Endodermal cell (in vitro differentiated cells): ENCODE results near the gene SNX3. TPM values are rescaled to one million over a fixed set of nuclear protein-coding genes. Genes with fewer than 3 reads are reported as not detected.
"Not testable (repeated sequence)": the region's sequence is repeated elsewhere in the genome, so short reads cannot be mapped to it uniquely, and the experiment has no call there.

Experiments
- DNase-seq: peaks from one replicate; pipeline ENCODE4 v3.0.0-alpha.2; 2017
- H3K27ac ChIP-seq: 2 replicates; pipeline ENCODE4 v1.5.1; 2013; ENCODE audit warnings: mild to moderate bottlenecking, low read depth, low read length, moderate library complexity
- H3K27me3 ChIP-seq: 2 replicates; pipeline ENCODE4 v1.6.1; 2013; ENCODE audit warnings: mild to moderate bottlenecking, low read length, moderate library complexity; ENCODE audit not compliant: insufficient read depth, control insufficient read depth, poor library complexity, severe bottlenecking
- H3K36me3 ChIP-seq: 2 replicates; pipeline ENCODE4 v1.7.0; 2013; ENCODE audit warnings: mild to moderate bottlenecking, low read length, moderate library complexity; ENCODE audit not compliant: control insufficient read depth, insufficient read depth
- H3K4me1 ChIP-seq: one replicate; pipeline ENCODE4 v1.7.0; 2013; ENCODE audit warnings: low read length; ENCODE audit not compliant: control insufficient read depth, insufficient read depth
- H3K4me3 ChIP-seq: 2 replicates; pipeline ENCODE4 v1.5.1; 2013; ENCODE audit warnings: mild to moderate bottlenecking, low read length, moderate library complexity
- H3K9ac ChIP-seq: 2 replicates; pipeline ENCODE4 v1.6.1; 2013; ENCODE audit warnings: mild to moderate bottlenecking, low read length, moderate library complexity; ENCODE audit not compliant: poor library complexity, severe bottlenecking; ENCODE audit errors: extremely low read depth
- H3K9me3 ChIP-seq: 2 replicates; pipeline ENCODE4 v1.6.1; 2013; ENCODE audit warnings: mild to moderate bottlenecking, low read length, moderate library complexity; ENCODE audit not compliant: control insufficient read depth
- H3K27ac Mint-ChIP-seq: 2 replicates; pipeline ENCODE4 v1.8.0; 2020; ENCODE audit warnings: mixed read lengths
- H3K27me3 Mint-ChIP-seq: 2 replicates; pipeline ENCODE4 v1.8.0; 2021; ENCODE audit warnings: mild to moderate bottlenecking, mixed read lengths; ENCODE audit not compliant: insufficient read depth
- H3K36me3 Mint-ChIP-seq: 2 replicates; pipeline ENCODE4 v1.8.0; 2020; ENCODE audit warnings: low read depth, mixed read lengths
- H3K4me1 Mint-ChIP-seq: 2 replicates; pipeline ENCODE4 v1.8.0; 2020; ENCODE audit warnings: mixed read lengths
- H3K4me3 Mint-ChIP-seq: 2 replicates; pipeline ENCODE4 v1.8.0; 2020; ENCODE audit warnings: mild to moderate bottlenecking, moderate library complexity, mixed read lengths
- H3K9me3 Mint-ChIP-seq: 2 replicates; pipeline ENCODE4 v1.8.0; 2020; ENCODE audit warnings: mild to moderate bottlenecking, mixed read lengths
- WGBS, 2 experiments: methylation state at CpG; one replicate each; pipeline versions ENCODE4 v1.1.5 to v1.1.7; 2013; ENCODE audit warnings: missing lambda C conversion rate in 2 of 2, mixed read lengths in 1 of 2; ENCODE audit not compliant: insufficient coverage in 1 of 2, insufficient read length in 1 of 2; 5-methylcytosine and 5-hydroxymethylcytosine counted together
- long read RNA-seq, 4 experiments: library from polyadenylated mRNA in 2 of 4; library from RNA in 1 of 4; library from capped mRNA in 1 of 4; stranded (forward) in 3 of 4; unstranded in 1 of 4; transcript quantifications; one replicate each; pipeline ENCODE4 v2.0.0, GENCODE V29; 2020 to 2021; ENCODE audit warnings: inconsistent platforms in 1 of 4
- polyA plus RNA-seq, 2 experiments: library from polyadenylated mRNA; stranded (reverse); fragments of 50-300 nt; gene quantifications; one replicate each; pipeline ENCODE4 v1.2.3, GENCODE V29; 2013
- total RNA-seq, 2 donors: library from RNA; stranded (reverse); fragmentation: NEBNext Ultra II Directional in 1 of 2; extraction: Animal tissue kit (Norgen Biotek cat#: 25700) in 1 of 2; gene quantifications; 2 replicates in 1 of 2; 3 replicates in 1 of 2; pipeline ENCODE4 v1.2.1, GENCODE V29; 2021
- TF ChIP-seq, protein P1 (sequence below): fragments of 200-600 bp; sonication (generic); conservative IDR thresholded peaks from 2 replicates; pipeline ENCODE4 v1.5.0; 2021; ENCODE audit warnings: antibody characterized with exemption, mild to moderate bottlenecking

Gene SNX3
- 10 to 100 TPM; 79.2 TPM for total RNA-seq
- 98.8 TPM for polyA plus RNA-seq (2013, experiment 1 of 2)
- 105 TPM for polyA plus RNA-seq (2013, experiment 2 of 2)
- long read RNA-seq, experiment 1, transcript SNX3-201 (4 exons, 1,755 nt) = major isoform, 40 of 53 reads
- long read RNA-seq, experiment 1, partial matches to known transcripts = 6 of 53 reads
- long read RNA-seq, experiment 1, other reads (novel, unspliced or antisense) = 5 of 53 reads
- long read RNA-seq, experiment 2, transcript SNX3-202 (4 exons, 890 nt) = minor isoform, 10 of 109 reads
- long read RNA-seq, experiment 2, transcript SNX3-201 (4 exons, 1,755 nt) = major isoform, 97 of 109 reads
- long read RNA-seq, experiment 2, partial matches to known transcripts = 0 of 109 reads
- long read RNA-seq, experiment 2, other reads (novel, unspliced or antisense) = 2 of 109 reads
- long read RNA-seq, experiment 3, transcript SNX3-201 (4 exons, 1,755 nt) = major isoform, 61 of 64 reads
- long read RNA-seq, experiment 3, partial matches to known transcripts = 1 of 64 reads
- long read RNA-seq, experiment 3, other reads (novel, unspliced or antisense) = 1 of 64 reads
- long read RNA-seq, experiment 4, transcript SNX3-201 (4 exons, 1,755 nt) = major isoform, 38 of 41 reads
- long read RNA-seq, experiment 4, partial matches to known transcripts = 0 of 41 reads
- long read RNA-seq, experiment 4, other reads (novel, unspliced or antisense) = 1 of 41 reads

DNA sequence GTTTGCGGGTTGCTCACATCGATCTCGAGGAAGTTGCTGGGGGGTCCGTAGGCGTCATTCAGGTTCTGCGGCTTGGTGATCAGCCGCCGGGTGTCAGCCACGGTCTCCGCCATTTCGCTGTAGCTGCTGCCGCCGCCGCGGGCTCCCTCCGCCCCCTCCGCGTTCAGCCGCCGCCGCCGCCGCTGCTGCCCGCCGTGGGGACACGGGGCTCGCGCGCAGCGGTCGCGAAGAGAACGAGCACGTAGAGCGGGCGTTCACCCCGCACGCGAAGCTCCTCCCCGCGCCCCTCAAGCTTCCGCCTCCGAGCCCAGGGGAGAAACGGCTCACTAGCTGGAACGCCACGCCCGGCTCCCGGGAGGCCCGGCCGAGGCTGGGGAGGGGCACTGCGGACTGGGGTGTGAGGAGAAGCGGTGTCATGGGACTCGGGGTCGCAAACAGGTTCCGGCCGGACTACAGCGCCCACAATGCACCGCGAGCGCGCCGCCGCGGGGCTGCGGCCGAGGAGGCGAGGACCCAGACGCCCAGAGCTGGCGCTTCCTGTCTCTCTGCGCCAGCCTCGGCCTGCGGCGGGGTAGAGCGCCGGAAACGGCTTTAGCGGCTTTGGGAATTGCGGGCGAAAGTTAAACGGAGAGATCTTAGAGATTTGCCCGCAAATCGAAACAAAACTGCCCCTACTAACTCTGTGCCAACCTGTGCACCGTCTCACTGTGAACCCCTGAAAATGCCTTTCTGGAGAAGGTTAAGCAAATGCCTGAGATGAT, at the start of gene SNX3:
Gene SNX3, minus strand, starts transcription at position 232 of the 761 bp plus-strand sequence. Its CDS starts 119 bp downstream, at position 113.
- no peaks in the 10 kb centered on the region for H3K4me1 Mint-ChIP-seq
- peak within 1 kb of the TSS; percentile 95 for H3K27ac Mint-ChIP-seq
- Histone ChIP-seq H3K9ac (peak within 1 kb of the TSS; percentile 66), H3K27ac (peak within 1 kb of the TSS; percentile 88), H3K36me3 (peaks cover 4% of the 10 kb centered on the region), H3K4me1 (no peaks in the 10 kb centered on the region), H3K4me3 (peak within 1 kb of the TSS; percentile 80), H3K27me3 (no peaks in the 10 kb centered on the region), H3K9me3 (no peaks in the 10 kb centered on the region)
- TF ChIP-seq, protein P1, sequence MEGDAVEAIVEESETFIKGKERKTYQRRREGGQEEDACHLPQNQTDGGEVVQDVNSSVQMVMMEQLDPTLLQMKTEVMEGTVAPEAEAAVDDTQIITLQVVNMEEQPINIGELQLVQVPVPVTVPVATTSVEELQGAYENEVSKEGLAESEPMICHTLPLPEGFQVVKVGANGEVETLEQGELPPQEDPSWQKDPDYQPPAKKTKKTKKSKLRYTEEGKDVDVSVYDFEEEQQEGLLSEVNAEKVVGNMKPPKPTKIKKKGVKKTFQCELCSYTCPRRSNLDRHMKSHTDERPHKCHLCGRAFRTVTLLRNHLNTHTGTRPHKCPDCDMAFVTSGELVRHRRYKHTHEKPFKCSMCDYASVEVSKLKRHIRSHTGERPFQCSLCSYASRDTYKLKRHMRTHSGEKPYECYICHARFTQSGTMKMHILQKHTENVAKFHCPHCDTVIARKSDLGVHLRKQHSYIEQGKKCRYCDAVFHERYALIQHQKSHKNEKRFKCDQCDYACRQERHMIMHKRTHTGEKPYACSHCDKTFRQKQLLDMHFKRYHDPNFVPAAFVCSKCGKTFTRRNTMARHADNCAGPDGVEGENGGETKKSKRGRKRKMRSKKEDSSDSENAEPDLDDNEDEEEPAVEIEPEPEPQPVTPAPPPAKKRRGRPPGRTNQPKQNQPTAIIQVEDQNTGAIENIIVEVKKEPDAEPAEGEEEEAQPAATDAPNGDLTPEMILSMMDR = peak; percentile 10
- H3K36me3 Mint-ChIP-seq = no peaks in the 10 kb centered on the region
- peak; percentile 98 for DNase-seq
- no peaks in the 10 kb centered on the region for H3K9me3 Mint-ChIP-seq
- 0 to 1% methylated on average over 23 to 83 of the region's 83 CpGs for WGBS, 2 experiments
- peak within 1 kb of the TSS; percentile 67 for H3K4me3 Mint-ChIP-seq
- peaks cover 6% of the 10 kb centered on the region for H3K27me3 Mint-ChIP-seq

DNA sequence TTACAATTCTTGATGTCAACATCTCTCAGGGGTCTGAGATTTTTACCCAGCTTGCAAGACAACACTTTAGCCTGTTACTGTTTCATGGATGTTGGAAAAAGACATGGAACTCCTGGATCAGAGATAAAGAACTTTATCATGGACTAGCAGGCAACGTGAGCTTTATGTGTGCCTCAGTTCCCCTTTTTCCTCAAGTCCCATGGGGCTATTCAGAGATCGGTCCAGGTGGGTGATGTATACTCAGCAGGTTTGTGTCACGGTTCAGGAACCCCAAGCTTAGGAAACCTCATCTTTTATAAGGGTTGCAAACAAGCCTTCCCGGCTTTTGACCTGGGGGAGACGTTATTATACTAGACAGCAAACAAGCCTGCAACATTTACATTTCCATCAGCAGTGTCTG, 49.0 kb upstream of the SNX3 start:
- 93 to 96% methylated on average over 5 of the region's 5 CpGs for WGBS, 2 experiments
- H3K4me3 Mint-ChIP-seq = no peak overlapping the region
- Histone ChIP-seq H3K27me3 (no peaks in the 10 kb centered on the region), H3K36me3 (no peaks in the 10 kb centered on the region), H3K4me1 (no peaks in the 10 kb centered on the region), H3K27ac (no peak overlapping the region), H3K4me3 (no peak overlapping the region), H3K9ac (no peak overlapping the region), H3K9me3 (no peaks in the 10 kb centered on the region)
- no peak for DNase-seq
- H3K27ac Mint-ChIP-seq = no peak overlapping the region
- H3K9me3 Mint-ChIP-seq = no peaks in the 10 kb centered on the region
- H3K36me3 Mint-ChIP-seq = no peaks in the 10 kb centered on the region
- TF ChIP-seq, protein P1 = no peak
- peaks cover 3% of the 10 kb centered on the region for H3K4me1 Mint-ChIP-seq
- no peaks in the 10 kb centered on the region for H3K27me3 Mint-ChIP-seq

DNA sequence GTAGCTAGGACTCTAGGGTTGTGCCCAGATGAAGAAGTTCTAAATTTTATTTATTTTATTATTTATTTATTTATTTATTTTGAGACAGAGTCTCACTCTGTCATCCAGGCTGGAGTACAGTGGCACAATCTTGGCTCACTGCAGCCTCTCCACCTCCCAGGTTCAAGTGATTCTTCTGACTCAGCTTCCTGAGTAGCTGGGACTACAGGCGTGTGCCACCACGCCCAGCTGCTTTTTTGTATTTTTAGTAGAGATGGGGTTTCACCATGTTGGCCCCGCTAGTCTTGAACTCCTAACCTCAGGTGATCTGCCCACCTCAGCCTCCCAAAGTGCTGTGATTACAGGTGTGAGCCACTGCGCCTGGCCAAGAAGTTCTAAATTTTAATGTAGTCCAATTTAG, 47.8 kb upstream of the SNX3 start:
- not testable (repeated sequence) for H3K9me3 Mint-ChIP-seq, H3K4me3 ChIP-seq, H3K9ac ChIP-seq, H3K4me3 Mint-ChIP-seq, H3K27ac ChIP-seq, H3K4me1 ChIP-seq, H3K27ac Mint-ChIP-seq, H3K9me3 ChIP-seq, H3K27me3 ChIP-seq, H3K27me3 Mint-ChIP-seq, H3K36me3 Mint-ChIP-seq, H3K4me1 Mint-ChIP-seq, H3K36me3 ChIP-seq, DNase-seq
- 97 to 100% methylated on average over 1 to 4 of the region's 4 CpGs for WGBS, 2 experiments
